K562 (cell line): Measurements from ENCODE around the gene GMDS. TPM values are rescaled to one million over a fixed set of nuclear protein-coding genes. Genes with fewer than 3 reads are reported as not detected.

ENCODE experiments used
- ATAC-seq: fragments of 200-7000 bp; cut with Tn5 transposase; 3 replicates; pipeline ENCODE4 v1.9.1; 2020; ENCODE audit warnings: moderate library complexity
- BruUV-seq: library from RNA; stranded (reverse); fragments of 400-500 nt; replicated peaks from 2 replicates; lab custom pipeline; 2021; lab: Mats Ljungman, UMichigan
- CTCF ChIA-PET: fragments of 300-600 bp; formaldehyde crosslinking; extraction: SDS; loops from one replicate; lab custom pipeline; 2021; ENCODE audit warnings: low intra/inter-chr PET ratio; lab: Yijun Ruan, JAX
- POLR2A ChIA-PET: fragments of 300-600, 350-650 bp; sonication (Branson Sonifier 250); formaldehyde crosslinking; extraction: SDS; loops from one replicate; lab custom pipeline; 2021; ENCODE audit warnings: antibody characterized with exemption, inconsistent platforms; lab: Yijun Ruan, JAX
- DNase-seq, 4 experiments: peaks; one replicate each; pipeline versions ENCODE4 v3.0.0 to v3.0.0-alpha.2; 2011 to 2018; ENCODE audit warnings: low spot score in 3 of 4, mixed read lengths in 3 of 4; ENCODE audit errors: extremely low read depth in 1 of 4
- FAIRE-seq: peaks from 2 replicates; lab custom pipeline; 2011; peaks lifted over from hg19 to GRCh38; lab: Jason Lieb, UNC
- H2AFZ ChIP-seq: 2 replicates; pipeline ENCODE4 v1.6.0; 2011; ENCODE audit warnings: low read depth, low read length, control low read depth, inconsistent platforms
- H3K27ac ChIP-seq: fragments of 200-600 bp; 3 replicates; pipeline ENCODE4 v1.8.0; 2011; ENCODE audit warnings: low read depth, mild to moderate bottlenecking, control low read depth, inconsistent platforms, low read length, moderate library complexity, mixed read lengths; ENCODE audit errors: extremely low read depth
- H3K27me3 ChIP-seq, 2 experiments: fragments of 300-600 bp in 1 of 2; 2 replicates in 1 of 2; 3 replicates in 1 of 2; pipeline versions ENCODE4 v1.6.0 to v1.8.0; 2011; ENCODE audit warnings: inconsistent platforms in 2 of 2, low read length in 2 of 2, mild to moderate bottlenecking in 1 of 2, mixed read lengths in 1 of 2, moderate library complexity in 1 of 2; ENCODE audit not compliant: control insufficient read depth in 2 of 2, insufficient read depth in 2 of 2
- H3K36me3 ChIP-seq: fragments of 300-600 bp; 3 replicates; pipeline ENCODE4 v1.8.0; 2011; ENCODE audit warnings: mild to moderate bottlenecking, low read length, inconsistent platforms; ENCODE audit not compliant: control insufficient read depth, insufficient read depth
- H3K4me1 ChIP-seq, 2 experiments: fragments of 200-600 bp in 1 of 2; replicated peaks in 1 of 2; 2 replicates in 1 of 2; 3 replicates in 1 of 2; pipeline versions ENCODE4 v1.5.1 to v1.8.0; 2011; ENCODE audit warnings: inconsistent platforms in 2 of 2, low read length in 2 of 2, mild to moderate bottlenecking in 1 of 2, mixed read lengths in 1 of 2, moderate library complexity in 1 of 2; ENCODE audit not compliant: control insufficient read depth in 2 of 2, insufficient read depth in 2 of 2
- H3K4me2 ChIP-seq: 2 replicates; pipeline ENCODE4 v1.6.1; 2011; ENCODE audit warnings: low read length, control low read depth, inconsistent platforms, mixed read lengths; ENCODE audit not compliant: insufficient read depth
- H3K4me3 ChIP-seq: fragments of 200-600 bp; sonication (generic), shearing (Covaris generic); 2 replicates; pipeline ENCODE4 v1.5.1; 2016; ENCODE audit warnings: control low read depth, inconsistent platforms
- H3K79me2 ChIP-seq: fragments of 200-600 bp; 3 replicates; pipeline ENCODE4 v1.8.0; 2011; ENCODE audit warnings: low read length, inconsistent platforms; ENCODE audit not compliant: control insufficient read depth, insufficient read depth
- H3K9ac ChIP-seq, 2 experiments: 2 replicates each; pipeline versions ENCODE4 v1.6.0 to v1.6.1; 2011; ENCODE audit warnings: low read depth in 2 of 2, low read length in 2 of 2, control low read depth in 1 of 2, inconsistent platforms in 1 of 2, mild to moderate bottlenecking in 1 of 2, mixed read lengths in 1 of 2; ENCODE audit not compliant: insufficient read depth in 1 of 2
- H3K9me1 ChIP-seq: one replicate; pipeline ENCODE4 v1.6.0; 2011; ENCODE audit warnings: inconsistent platforms, mild to moderate bottlenecking, low read length, moderate library complexity; ENCODE audit not compliant: control insufficient read depth, insufficient read depth
- H3K9me3 ChIP-seq: replicated peaks from 2 replicates; pipeline ENCODE4 v1.5.1; 2011; ENCODE audit warnings: low read depth, low read length, inconsistent platforms; ENCODE audit not compliant: control insufficient read depth, insufficient read depth
- H4K20me1 ChIP-seq: replicated peaks from 2 replicates; pipeline ENCODE4 v1.6.1; 2011; ENCODE audit warnings: low read length, inconsistent platforms, mixed read lengths; ENCODE audit not compliant: control insufficient read depth, insufficient read depth
- GTF2A2 ChIP-seq: IDR thresholded peaks from 2 replicates; pipeline ENCODE4 v1.6.1; 2016; ENCODE audit warnings: mild to moderate bottlenecking, missing genetic modification characterization, missing compliant biosample characterization
- KAT7 ChIP-seq: sonication (generic); formaldehyde crosslinking; IDR thresholded peaks from 2 replicates; pipeline ENCODE4 v1.8.0; 2022; ENCODE audit warnings: missing genetic modification reagents, mild to moderate bottlenecking, borderline replicate concordance
- NFRKB ChIP-seq: fragments of 450-650 bp; IDR thresholded peaks from 2 replicates; pipeline ENCODE4 v1.6.1; 2016; ENCODE audit warnings: low read depth
- NR3C1 ChIP-seq: sonication (generic); formaldehyde crosslinking; IDR thresholded peaks from 2 replicates; pipeline ENCODE4 v1.8.1; 2022; ENCODE audit warnings: missing genetic modification reagents
- SP2 ChIP-seq: IDR thresholded peaks from 2 replicates; pipeline ENCODE4 v1.6.1; 2011; ENCODE audit warnings: mild to moderate bottlenecking, low read depth, low read length, moderate library complexity; ENCODE audit not compliant: poor library complexity, severe bottlenecking; ENCODE audit errors: extremely low read depth
- SRSF1 ChIP-seq: fragments of 200-400 bp; formaldehyde crosslinking; IDR thresholded peaks from 2 replicates; pipeline ENCODE4 v1.6.1; 2017; ENCODE audit warnings: mild to moderate bottlenecking, low read depth, low read length, moderate library complexity
- STAG1 ChIP-seq: sonication (generic); formaldehyde crosslinking; IDR thresholded peaks from 2 replicates; pipeline ENCODE4 v1.5.0; 2020; ENCODE audit warnings: missing genetic modification reagents, borderline replicate concordance
- ZNF408 ChIP-seq: fragments of 250-450 bp; sonication (Bioruptor Pico); IDR thresholded peaks from 2 replicates; pipeline ENCODE4 v1.4.0; 2020; ENCODE audit warnings: low read depth, mild to moderate bottlenecking, moderate library complexity
- ZNF583 ChIP-seq: fragments of 250-450 bp; sonication (Bioruptor Pico); IDR thresholded peaks from 2 replicates; pipeline ENCODE4 v1.4.0; 2020
- WGBS: fragments of 100-300 bp; shearing (Covaris generic); methylation state at CpG from one replicate; pipeline ENCODE4 v1.1.6; 2016; ENCODE audit warnings: low coverage, mixed read lengths; ENCODE audit not compliant: insufficient coverage; ENCODE audit errors: missing lambda C conversion rate; 5-methylcytosine and 5-hydroxymethylcytosine counted together
- in situ Hi-C: fragments of 300-500 bp; cut with MboI; formaldehyde crosslinking; loops from 4 replicates; pipeline ENCODE4 v1.15.0; 2018; ENCODE audit warnings: inconsistent platforms, mixed read lengths
- intact Hi-C: fragments of 100-400 bp; cut with micrococcal nuclease; formaldehyde crosslinking; loops from 2 replicates; pipeline ENCODE4 v1.14.2; 2022
- polyA plus RNA-seq, 8 experiments: library from polyadenylated mRNA; depleted of rRNA in 4 of 8; stranded (reverse) in 5 of 8; unstranded in 3 of 8; fragments of >200 nt; fragmentation: Nextera tagmentation in 2 of 8; fragmentation: Illumina TruSeq in 1 of 8; extraction: Ambion mirVana in 2 of 8; extraction: Trizol in 1 of 8; gene quantifications; 2 replicates each; pipeline versions ENCODE4 v1.2.1 to v1.2.3, GENCODE V29; 2011 to 2014; ENCODE audit warnings: inconsistent platforms in 1 of 8, missing spikeins in 1 of 8
- total RNA-seq, 7 experiments: library from RNA; depleted of rRNA in 6 of 7; stranded (reverse); fragments of >200 nt in 6 of 7; fragmentation: Illumina TruSeq in 2 of 7; extraction: Trizol in 2 of 7; gene quantifications; 2 replicates each; pipeline versions ENCODE4 v1.2.1 to v1.2.3, GENCODE V29; 2011 to 2021; ENCODE audit warnings: low replicate concordance in 1 of 7

Gene GMDS
- total and polyA plus RNA-seq, 9 of the 15 experiments (the other 6 are each of a cell fraction or from before 2014, with no cell fraction given) = 0.48 to 31.8 (median 13.4) TPM

DNA sequence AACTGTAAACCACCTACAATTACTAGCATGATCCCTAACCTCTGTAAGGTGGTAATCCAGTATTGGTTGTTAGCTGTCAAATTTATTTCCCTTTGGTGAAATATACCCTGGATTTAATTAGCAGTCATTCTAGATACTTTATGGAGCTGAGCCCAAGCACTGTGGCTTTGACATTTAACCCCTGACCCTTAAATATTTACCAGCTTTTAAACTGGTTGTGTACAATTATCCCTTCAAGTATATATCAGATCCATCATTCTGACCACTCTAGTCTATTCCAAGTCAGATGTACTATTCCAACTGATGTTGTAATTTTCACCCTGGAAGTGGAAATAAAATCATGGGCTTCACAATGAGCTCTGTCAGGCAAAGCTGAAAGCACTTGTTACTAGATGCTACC, 406.0 kb downstream of the GMDS start (continued):
- TF ChIP-seq SP2 (no peak), KAT7 (CRISPR knock-in tag) (no peak), SRSF1 (no peak), NR3C1 (CRISPR knock-in tag) (no peak), STAG1 (CRISPR knock-in tag) (no peak), ZNF408 (no peak), GTF2A2 (no peak)
- TF ChIP-seq, all 486 proteins: peak for 0

DNA sequence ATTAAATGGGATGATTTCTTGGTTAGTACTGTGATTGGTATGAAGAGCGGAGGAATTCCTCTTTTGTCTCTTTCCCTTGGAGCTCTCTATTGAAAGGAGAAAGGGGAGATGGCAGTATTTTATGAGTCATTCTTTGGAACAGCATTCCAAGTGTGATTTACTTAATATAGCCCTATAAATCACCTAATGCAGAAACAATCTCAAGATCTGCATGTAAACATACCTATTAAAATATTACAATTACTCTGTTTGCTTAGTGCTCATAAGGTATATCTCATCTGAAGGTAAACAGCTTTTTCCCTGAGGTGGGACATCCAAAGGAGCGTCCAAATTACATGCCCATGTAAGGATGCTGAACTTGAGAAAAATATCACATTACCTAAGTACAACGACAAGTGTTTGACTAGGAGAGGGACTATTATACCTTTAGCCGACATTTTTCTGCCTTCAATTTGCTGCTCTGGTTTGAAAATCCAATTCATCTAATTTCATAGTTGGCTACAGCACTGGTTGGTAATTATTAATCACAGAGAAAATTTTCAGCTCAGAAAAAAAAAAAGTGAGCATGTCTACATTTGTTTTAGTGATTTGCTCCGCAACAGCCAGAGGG, 406.7 kb downstream of the GMDS start:
- intact Hi-C loops (no loop called here), in situ Hi-C loops (no loop called here)
- Histone ChIP-seq H3K4me3 (no peak overlapping the region), H3K27ac (no peak overlapping the region), H3K36me3 (no peaks in the 10 kb centered on the region), H3K9me1 (no peaks in the 10 kb centered on the region), H3K9ac (no peak overlapping the region), H3K9me3 (no peaks in the 10 kb centered on the region), H3K79me2 (no peaks in the 10 kb centered on the region), H3K4me1 (no peaks in the 10 kb centered on the region), H3K27me3 (peaks cover 18 to 26% of the 10 kb centered on the region in 2 experiments; a peak in 4 of 5 replicates), H2AFZ (no peak overlapping the region), H4K20me1 (no peaks in the 10 kb centered on the region), H3K4me2 (no peak overlapping the region)
- CTCF ChIA-PET = no interaction called here
- 0% methylated on average over 5 of the region's 5 CpGs for WGBS
- BruUV-seq = no TSS peak
- TF ChIP-seq NFRKB (no peak), ZNF583 (CRISPR knock-in tag) (no peak)
- POLR2A ChIA-PET = no interaction called here
- DNase-seq (no peak), FAIRE-seq (no peak), ATAC-seq (no peak)
